PFSK-1 (cell line): ENCODE measurements around the gene LRCH4.

Experiments used
- FOXP2 ChIP-seq: optimal IDR thresholded peaks from 2 replicates; pipeline ENCODE3; 2011; ENCODE audit warnings: borderline replicate concordance, control low read depth, inconsistent platforms; ENCODE audit not compliant: insufficient read depth; ENCODE audit errors: extremely low read length, extremely low read depth
- POLR2AphosphoS5 ChIP-seq: IDR thresholded peaks from 2 replicates; pipeline ENCODE4 v1.6.1; 2012; ENCODE audit warnings: low read depth, mild to moderate bottlenecking, control low read depth, low read length, moderate library complexity
- SIN3A ChIP-seq: IDR thresholded peaks from 2 replicates; pipeline ENCODE4 v1.6.1; 2012; ENCODE audit warnings: mild to moderate bottlenecking, low read length, moderate library complexity, borderline replicate concordance; ENCODE audit not compliant: insufficient read depth
- TAF1 ChIP-seq: IDR thresholded peaks from 2 replicates; pipeline ENCODE4 v1.6.1; 2012; ENCODE audit warnings: low read length, control low read depth, borderline replicate concordance; ENCODE audit not compliant: insufficient read depth
- TF ChIP-seq, protein P1 (sequence below), 2 experiments: IDR thresholded peaks; 2 replicates each; pipeline versions ENCODE4 v1.6.1 to v1.8.0; 2011 to 2012; ENCODE audit warnings: low read depth in 2 of 2, low read length in 2 of 2, control low read depth in 1 of 2, inconsistent platforms in 1 of 2, mild to moderate bottlenecking in 1 of 2, moderate library complexity in 1 of 2; ENCODE audit not compliant: insufficient read depth in 1 of 2

DNA sequence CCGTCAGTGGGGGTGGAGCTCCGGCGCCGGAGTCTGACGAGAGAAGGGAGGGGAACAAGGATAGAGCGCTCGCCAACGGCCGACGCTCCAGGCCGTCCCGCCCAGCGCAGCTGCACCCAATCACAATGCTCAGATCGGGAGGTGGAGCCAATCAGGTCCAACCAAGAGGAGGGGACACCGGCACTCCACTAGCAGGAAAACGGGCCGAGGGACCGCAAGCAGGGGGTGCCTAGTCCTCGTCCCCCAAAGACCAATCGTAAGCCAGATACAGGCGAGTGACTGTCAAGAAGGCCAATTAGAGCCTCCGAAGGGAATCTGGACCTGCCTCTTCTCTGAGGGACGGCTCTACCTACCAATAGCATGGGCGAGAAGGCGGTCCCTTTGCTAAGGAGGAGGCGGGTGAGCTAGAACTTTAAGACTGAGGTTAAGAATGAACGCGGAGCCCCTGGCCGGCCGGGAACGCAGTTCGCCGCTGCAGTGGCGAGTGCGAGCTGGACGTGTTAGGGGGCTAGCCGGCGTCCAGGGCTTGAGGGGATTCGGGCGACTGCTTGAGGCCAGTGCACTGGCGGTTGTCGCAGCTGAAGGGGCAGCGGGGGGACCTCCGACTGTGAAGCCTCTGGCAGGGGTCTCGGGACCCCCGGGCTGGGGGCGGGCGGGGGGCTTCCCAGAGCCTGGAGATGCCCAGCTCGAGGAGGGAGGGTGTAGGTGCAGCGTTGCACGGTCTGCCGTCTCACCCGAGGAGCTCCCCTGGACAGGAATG is 517 bp upstream of the LRCH4 start, which contains the start of gene FBXO24:
- TF ChIP-seq POLR2AphosphoS5 (peak; percentile 65; the same call in 1 of the 2 replicates), SIN3A (0 out of 2 replicates have a peak, but pooled peaks have one; percentile 7), TAF1 (no peak; the same call in 1 of the 2 replicates), FOXP2 (no peak)
- TF ChIP-seq, protein P1, sequence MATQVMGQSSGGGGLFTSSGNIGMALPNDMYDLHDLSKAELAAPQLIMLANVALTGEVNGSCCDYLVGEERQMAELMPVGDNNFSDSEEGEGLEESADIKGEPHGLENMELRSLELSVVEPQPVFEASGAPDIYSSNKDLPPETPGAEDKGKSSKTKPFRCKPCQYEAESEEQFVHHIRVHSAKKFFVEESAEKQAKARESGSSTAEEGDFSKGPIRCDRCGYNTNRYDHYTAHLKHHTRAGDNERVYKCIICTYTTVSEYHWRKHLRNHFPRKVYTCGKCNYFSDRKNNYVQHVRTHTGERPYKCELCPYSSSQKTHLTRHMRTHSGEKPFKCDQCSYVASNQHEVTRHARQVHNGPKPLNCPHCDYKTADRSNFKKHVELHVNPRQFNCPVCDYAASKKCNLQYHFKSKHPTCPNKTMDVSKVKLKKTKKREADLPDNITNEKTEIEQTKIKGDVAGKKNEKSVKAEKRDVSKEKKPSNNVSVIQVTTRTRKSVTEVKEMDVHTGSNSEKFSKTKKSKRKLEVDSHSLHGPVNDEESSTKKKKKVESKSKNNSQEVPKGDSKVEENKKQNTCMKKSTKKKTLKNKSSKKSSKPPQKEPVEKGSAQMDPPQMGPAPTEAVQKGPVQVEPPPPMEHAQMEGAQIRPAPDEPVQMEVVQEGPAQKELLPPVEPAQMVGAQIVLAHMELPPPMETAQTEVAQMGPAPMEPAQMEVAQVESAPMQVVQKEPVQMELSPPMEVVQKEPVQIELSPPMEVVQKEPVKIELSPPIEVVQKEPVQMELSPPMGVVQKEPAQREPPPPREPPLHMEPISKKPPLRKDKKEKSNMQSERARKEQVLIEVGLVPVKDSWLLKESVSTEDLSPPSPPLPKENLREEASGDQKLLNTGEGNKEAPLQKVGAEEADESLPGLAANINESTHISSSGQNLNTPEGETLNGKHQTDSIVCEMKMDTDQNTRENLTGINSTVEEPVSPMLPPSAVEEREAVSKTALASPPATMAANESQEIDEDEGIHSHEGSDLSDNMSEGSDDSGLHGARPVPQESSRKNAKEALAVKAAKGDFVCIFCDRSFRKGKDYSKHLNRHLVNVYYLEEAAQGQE (IDR thresholded peaks at IDR 0.05; ENCODE audit: insufficient read depth in 1 of 2, low read depth in 2 of 2, low read length in 2 of 2) = no peak
